Measurements from ENCODE around the gene NTRK2. TPM values are rescaled to one million over a fixed set of nuclear protein-coding genes. Genes with fewer than 3 reads are reported as not detected.

Gene NTRK2
- total RNA-seq, 6 experiments from 2014 or later = 0.11 to 0.83 (median 0.25) TPM

DNA sequence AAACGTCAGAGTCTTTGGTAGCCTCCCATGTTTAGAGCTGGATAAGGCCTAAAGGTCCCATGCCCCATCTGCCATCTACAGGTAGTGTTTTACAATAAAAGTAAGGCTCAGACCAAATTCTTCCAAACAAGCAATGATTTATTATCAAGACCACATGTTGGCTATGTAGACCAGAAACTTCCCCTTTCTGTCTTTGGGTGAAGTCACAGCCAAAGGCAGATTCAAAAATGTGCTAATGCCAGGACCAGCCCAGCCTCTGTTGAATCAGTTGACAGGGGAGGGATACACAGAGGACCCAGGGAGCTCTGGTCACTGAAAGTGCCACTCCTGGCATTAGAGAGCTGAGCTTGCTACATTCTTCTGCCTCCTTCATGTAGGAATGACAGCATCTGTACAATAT, 360.8 kb downstream of the NTRK2 start:
- no peak overlapping the region for H3K27ac Mint-ChIP-seq
- DNase-seq = no peak
- peaks cover 48% of the 10 kb centered on the region for H3K9me3 Mint-ChIP-seq
- no peaks in the 10 kb centered on the region; the same call in 1 of the 2 replicates for H3K36me3 Mint-ChIP-seq (ENCODE audit: low read depth)
- peaks cover 5% of the 10 kb centered on the region; the same call in 1 of the 2 replicates for H3K27me3 Mint-ChIP-seq (ENCODE audit: insufficient read depth)
- H3K4me1 Mint-ChIP-seq (ENCODE audit: low read depth) = no peaks in the 10 kb centered on the region
- no peak overlapping the region for H3K4me3 Mint-ChIP-seq
- TF ChIP-seq, protein P1, sequence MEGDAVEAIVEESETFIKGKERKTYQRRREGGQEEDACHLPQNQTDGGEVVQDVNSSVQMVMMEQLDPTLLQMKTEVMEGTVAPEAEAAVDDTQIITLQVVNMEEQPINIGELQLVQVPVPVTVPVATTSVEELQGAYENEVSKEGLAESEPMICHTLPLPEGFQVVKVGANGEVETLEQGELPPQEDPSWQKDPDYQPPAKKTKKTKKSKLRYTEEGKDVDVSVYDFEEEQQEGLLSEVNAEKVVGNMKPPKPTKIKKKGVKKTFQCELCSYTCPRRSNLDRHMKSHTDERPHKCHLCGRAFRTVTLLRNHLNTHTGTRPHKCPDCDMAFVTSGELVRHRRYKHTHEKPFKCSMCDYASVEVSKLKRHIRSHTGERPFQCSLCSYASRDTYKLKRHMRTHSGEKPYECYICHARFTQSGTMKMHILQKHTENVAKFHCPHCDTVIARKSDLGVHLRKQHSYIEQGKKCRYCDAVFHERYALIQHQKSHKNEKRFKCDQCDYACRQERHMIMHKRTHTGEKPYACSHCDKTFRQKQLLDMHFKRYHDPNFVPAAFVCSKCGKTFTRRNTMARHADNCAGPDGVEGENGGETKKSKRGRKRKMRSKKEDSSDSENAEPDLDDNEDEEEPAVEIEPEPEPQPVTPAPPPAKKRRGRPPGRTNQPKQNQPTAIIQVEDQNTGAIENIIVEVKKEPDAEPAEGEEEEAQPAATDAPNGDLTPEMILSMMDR (IDR thresholded peaks at IDR 0.05) = no peak

DNA sequence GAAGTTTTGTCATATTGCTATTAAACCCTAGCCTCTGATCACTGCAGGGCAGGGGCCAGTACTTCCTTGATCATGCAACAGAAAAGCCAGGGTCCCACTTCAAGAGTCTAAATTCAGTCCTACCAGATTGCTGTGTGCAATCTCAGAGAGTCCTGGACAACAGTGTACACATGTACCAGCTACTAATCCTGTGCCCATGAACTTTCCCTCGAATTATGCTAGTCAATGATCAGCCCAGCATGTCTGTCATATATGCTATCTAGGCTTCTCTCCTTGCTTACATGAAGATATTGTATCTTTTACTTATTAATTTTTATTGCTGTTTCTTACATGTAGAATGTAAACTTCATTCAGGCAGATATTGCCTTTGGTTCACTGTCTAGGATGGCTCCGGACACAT, 367.0 kb downstream of the NTRK2 start:
- no peaks in the 10 kb centered on the region; the same call in 1 of the 2 replicates for H3K36me3 Mint-ChIP-seq (ENCODE audit: low read depth)

DNA sequence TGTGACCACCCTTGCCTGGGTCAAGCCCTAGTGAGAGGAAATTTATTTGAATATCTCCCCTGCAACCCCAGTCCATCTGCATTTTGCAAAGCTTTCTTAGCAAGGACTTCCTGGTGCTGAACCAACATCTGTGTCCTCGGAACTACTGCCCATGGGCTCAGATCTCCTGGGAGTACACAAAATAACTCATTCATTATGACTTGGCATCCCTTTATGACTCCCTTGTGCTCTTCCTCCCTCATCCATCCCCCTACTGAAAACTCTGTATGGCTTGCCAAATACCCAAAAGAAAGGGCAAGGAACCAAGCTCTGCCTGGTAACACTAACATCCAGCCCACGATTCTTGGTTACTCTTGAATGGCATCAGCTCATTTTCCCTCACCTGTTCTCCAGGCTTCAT, 368.5 kb downstream of the NTRK2 start:
- no peak overlapping the region for H3K4me3 Mint-ChIP-seq
- H3K27ac Mint-ChIP-seq = no peak overlapping the region
- H3K4me1 Mint-ChIP-seq (ENCODE audit: low read depth) = no peaks in the 10 kb centered on the region
- no peaks in the 10 kb centered on the region; the same call in 1 of the 2 replicates for H3K36me3 Mint-ChIP-seq (ENCODE audit: low read depth)
- no peak for DNase-seq
- peaks cover 30% of the 10 kb centered on the region for H3K9me3 Mint-ChIP-seq
- TF ChIP-seq, protein P1 (IDR thresholded peaks at IDR 0.05) = no peak
- no peaks in the 10 kb centered on the region for H3K27me3 Mint-ChIP-seq (ENCODE audit: insufficient read depth)

More for the DNA sequence above, 367.0 kb downstream of the NTRK2 start:
- Mint-ChIP-seq H3K27me3 (ENCODE audit: insufficient read depth) (no peaks in the 10 kb centered on the region), H3K27ac (no peak overlapping the region), H3K4me1 (ENCODE audit: low read depth) (no peaks in the 10 kb centered on the region), H3K4me3 (no peak overlapping the region), H3K9me3 (peaks cover 43% of the 10 kb centered on the region)
- TF ChIP-seq, protein P1 (IDR thresholded peaks at IDR 0.05) = no peak
- no peak for DNase-seq

DNA sequence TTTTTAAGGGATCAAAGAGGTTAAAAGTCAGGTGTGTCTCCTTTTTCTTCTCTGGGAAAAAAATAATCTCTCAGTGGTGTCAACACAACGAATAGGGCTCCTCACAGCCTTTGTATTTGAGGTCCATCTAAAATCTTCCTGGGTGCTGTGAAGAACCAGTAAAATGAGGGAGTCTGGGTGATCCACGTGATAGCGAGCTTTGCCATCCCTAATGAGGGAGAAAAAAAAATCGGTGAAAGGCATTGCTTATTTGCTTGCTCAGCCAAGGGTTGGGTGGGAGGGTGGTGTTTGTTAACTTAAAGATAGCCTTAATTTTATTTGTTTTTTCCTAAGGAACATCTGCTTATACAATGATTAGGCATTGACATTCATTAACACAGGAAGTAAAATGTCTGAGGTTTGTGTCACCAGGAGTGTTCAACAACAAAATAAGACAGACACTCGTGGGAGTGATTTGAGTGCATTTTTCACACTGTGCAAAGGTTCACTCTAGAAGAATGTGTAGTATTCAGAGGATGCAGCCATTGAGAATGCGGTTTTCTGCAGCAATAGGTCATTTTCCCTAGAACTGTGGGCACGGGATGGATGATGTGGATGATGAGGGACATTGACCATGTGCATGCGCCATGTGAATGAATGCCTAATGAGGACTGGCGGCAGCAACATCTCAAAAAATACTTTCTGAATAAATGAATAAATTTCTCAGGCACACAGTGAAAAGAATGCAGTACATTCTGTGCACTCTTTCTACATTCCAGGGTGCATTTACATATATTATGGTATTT, 369.5 kb downstream of the NTRK2 start:
- DNase-seq = no peak
- TF ChIP-seq, protein P1 (IDR thresholded peaks at IDR 0.05) = no peak
- Mint-ChIP-seq H3K4me3 (no peak overlapping the region), H3K9me3 (peaks cover 21% of the 10 kb centered on the region), H3K27ac (no peak overlapping the region), H3K27me3 (ENCODE audit: insufficient read depth) (no peaks in the 10 kb centered on the region), H3K36me3 (ENCODE audit: low read depth) (no peaks in the 10 kb centered on the region; the same call in 1 of the 2 replicates), H3K4me1 (ENCODE audit: low read depth) (no peaks in the 10 kb centered on the region)

DNA sequence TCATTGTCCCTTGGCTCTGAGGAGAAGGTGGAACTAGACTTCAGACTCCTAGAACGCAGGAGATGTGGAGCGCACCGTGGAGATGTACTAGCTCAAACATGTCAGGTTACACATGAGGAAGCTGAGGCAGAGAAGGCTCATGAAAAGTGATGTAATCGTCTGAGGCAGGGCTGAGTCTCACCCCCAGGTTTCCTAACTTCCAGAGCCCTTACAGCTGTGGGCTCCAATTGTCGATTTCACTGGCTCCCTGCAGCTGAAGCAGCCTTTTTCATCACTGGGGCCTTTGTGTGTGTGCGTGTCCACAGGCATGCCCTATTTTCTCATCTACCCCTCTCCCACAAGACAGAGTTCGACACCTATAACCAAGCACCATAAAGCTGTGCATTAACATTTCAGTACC, 370.6 kb downstream of the NTRK2 start:
- TF ChIP-seq, protein P1 (IDR thresholded peaks at IDR 0.05) = no peak
- Mint-ChIP-seq H3K27ac (no peak overlapping the region), H3K9me3 (peaks cover 12% of the 10 kb centered on the region), H3K4me3 (no peak overlapping the region), H3K4me1 (ENCODE audit: low read depth) (no peaks in the 10 kb centered on the region), H3K36me3 (ENCODE audit: low read depth) (no peaks in the 10 kb centered on the region), H3K27me3 (ENCODE audit: insufficient read depth) (no peaks in the 10 kb centered on the region)
- no peak for DNase-seq

Measured in HFFc6 (cell line).